HCT116 (cell line): Measurements from ENCODE around the gene GALNT17.

Experiments used
- POLR2AphosphoS5 ChIP-seq: IDR thresholded peaks from 2 replicates; pipeline ENCODE4 v1.6.1; 2011; ENCODE audit warnings: mild to moderate bottlenecking, low read depth, low read length, moderate library complexity
- ZNF274 ChIP-seq: fragments of 200-500 bp; sonication (Bioruptor generic); IDR thresholded peaks from 2 replicates; pipeline ENCODE4 v1.6.1; 2014; ENCODE audit warnings: mild to moderate bottlenecking, low read depth, low read length, inconsistent platforms
- TF ChIP-seq, protein P1 (sequence below), 3 experiments: fragments of 200-600 bp in 1 of 3; sonication (generic) in 1 of 3; IDR thresholded peaks in 2 of 3; conservative IDR thresholded peaks in 1 of 3; 2 replicates each; pipeline ENCODE4 v1.5.1; 2012 to 2017; ENCODE audit warnings: low read depth in 2 of 3, low read length in 2 of 3, antibody characterized with exemption in 1 of 3, borderline replicate concordance in 1 of 3, control low read depth in 1 of 3, mild to moderate bottlenecking in 1 of 3, mixed read lengths in 1 of 3, mixed run types in 1 of 3, moderate library complexity in 1 of 3; ENCODE audit not compliant: insufficient read depth in 1 of 3
- TF ChIP-seq, protein P2 (sequence below): IDR thresholded peaks from 2 replicates; pipeline ENCODE4 v1.6.1; 2011; ENCODE audit warnings: mild to moderate bottlenecking, low read length, moderate library complexity; ENCODE audit not compliant: insufficient replicate concordance; ENCODE audit errors: extremely low read depth

DNA sequence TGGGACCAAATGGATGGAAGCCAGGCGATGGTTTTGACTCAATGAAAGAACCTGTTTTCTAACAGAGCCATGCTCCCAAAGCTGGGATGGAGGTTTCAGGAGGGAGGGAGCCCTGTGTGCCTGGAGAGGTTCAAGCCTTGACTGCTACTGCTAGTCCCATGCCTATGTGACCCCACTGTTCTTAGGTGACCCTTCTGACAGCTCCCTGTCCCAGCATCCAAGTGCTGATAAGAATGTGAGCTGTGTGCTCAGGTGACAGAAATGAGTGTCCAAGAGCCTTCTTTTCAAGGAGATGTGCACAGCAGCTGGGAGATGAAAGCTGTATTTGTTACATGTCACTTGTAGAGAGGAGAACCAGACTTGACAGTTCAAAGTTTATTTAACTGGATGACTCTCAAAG is 595.4 kb downstream of the GALNT17 start:
- TF ChIP-seq, protein P1, sequence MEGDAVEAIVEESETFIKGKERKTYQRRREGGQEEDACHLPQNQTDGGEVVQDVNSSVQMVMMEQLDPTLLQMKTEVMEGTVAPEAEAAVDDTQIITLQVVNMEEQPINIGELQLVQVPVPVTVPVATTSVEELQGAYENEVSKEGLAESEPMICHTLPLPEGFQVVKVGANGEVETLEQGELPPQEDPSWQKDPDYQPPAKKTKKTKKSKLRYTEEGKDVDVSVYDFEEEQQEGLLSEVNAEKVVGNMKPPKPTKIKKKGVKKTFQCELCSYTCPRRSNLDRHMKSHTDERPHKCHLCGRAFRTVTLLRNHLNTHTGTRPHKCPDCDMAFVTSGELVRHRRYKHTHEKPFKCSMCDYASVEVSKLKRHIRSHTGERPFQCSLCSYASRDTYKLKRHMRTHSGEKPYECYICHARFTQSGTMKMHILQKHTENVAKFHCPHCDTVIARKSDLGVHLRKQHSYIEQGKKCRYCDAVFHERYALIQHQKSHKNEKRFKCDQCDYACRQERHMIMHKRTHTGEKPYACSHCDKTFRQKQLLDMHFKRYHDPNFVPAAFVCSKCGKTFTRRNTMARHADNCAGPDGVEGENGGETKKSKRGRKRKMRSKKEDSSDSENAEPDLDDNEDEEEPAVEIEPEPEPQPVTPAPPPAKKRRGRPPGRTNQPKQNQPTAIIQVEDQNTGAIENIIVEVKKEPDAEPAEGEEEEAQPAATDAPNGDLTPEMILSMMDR (IDR thresholded peaks at IDR 0.05 in 2 of 3, conservative IDR thresholded peaks at IDR 0.05 in 1 of 3; ENCODE audit: borderline replicate concordance in 1 of 3, insufficient read depth in 1 of 3, low read depth in 2 of 3, low read length in 2 of 3): no peak
- TF ChIP-seq ZNF274 (no peak), POLR2AphosphoS5 (no peak)
- TF ChIP-seq, protein P2, sequence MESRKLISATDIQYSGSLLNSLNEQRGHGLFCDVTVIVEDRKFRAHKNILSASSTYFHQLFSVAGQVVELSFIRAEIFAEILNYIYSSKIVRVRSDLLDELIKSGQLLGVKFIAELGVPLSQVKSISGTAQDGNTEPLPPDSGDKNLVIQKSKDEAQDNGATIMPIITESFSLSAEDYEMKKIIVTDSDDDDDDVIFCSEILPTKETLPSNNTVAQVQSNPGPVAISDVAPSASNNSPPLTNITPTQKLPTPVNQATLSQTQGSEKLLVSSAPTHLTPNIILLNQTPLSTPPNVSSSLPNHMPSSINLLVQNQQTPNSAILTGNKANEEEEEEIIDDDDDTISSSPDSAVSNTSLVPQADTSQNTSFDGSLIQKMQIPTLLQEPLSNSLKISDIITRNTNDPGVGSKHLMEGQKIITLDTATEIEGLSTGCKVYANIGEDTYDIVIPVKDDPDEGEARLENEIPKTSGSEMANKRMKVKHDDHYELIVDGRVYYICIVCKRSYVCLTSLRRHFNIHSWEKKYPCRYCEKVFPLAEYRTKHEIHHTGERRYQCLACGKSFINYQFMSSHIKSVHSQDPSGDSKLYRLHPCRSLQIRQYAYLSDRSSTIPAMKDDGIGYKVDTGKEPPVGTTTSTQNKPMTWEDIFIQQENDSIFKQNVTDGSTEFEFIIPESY: no peak
